ENCODE measurements around the gene ENC1.

DNA sequence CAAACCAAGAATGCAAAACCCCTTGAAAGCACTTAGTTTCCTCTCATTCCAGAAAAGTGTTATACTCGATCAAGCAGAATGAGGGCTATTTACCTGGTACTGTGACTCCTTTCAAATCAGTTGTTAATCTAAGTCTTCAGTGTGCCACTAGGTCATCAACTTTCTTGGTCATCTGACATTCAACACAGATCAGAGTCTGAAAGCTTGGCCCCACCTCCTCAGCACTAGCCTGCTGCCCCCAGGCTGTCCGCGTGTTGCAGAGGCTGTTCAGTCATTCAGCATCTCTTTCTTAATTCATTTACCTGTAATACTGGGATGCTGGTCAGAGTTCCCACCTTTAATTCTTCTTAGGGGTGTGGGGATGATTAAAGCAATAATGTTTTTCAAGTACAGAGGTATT lies 28.5 kb downstream of the ENC1 start:
- TF ChIP-seq POLR2AphosphoS5 (IDR thresholded peaks at IDR 0.05; ENCODE audit: low read depth, low read length), result no peak
- no peak for TF ChIP-seq SP1 (IDR thresholded peaks at IDR 0.05; ENCODE audit: low read depth)
- no peak for TF ChIP-seq POLR2A (IDR thresholded peaks at IDR 0.05; ENCODE audit: borderline replicate concordance, extremely low read depth, insufficient read depth, insufficient read length)

All from HCT116 (cell line).